IPS DF 19.7 (cell line): ENCODE measurements around the gene PPP1R26.

Experiments used
- DNase-seq: peaks from one replicate; pipeline ENCODE4 v3.0.0-alpha.2; 2013; ENCODE audit warnings: low read depth, low spot score

Gene PPP1R26

DNA sequence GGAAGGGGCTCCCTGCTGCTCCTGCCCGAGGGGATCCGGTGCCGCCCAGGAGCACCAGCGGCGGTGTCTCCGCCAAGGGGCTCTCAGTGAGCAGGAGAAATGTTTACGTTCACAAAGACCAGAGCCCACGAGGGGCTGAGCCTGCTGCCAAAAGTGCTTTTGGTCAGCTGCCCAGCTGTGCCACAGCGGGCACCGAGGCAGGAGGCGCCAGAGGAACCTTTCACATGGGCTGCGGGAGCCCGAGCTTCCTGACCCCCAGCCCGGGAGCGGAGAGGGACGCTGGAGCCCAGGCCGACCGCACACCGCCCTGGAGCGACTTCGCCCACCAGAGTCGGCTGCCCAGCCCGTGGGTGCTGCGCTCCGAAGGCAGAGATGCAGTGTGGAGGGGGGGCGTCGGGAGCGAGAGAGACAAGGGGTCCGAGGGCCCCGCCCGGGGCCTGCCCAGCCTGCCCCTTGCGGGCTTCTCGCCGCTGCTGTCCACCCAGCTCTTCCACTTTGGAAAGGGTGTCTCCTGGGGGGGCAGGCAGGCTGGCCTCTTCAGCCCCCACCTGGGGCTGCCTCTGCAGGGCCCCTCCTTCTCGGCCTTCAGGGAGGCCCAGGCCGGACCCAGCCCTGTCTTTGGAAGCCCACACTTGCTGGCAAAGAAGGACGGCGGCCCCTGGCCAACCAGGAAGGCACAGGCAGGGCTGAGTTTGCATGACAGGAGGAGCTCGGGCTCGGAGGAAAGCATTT is 7.9 kb downstream of the PPP1R26 start:
- no peak for DNase-seq

DNA sequence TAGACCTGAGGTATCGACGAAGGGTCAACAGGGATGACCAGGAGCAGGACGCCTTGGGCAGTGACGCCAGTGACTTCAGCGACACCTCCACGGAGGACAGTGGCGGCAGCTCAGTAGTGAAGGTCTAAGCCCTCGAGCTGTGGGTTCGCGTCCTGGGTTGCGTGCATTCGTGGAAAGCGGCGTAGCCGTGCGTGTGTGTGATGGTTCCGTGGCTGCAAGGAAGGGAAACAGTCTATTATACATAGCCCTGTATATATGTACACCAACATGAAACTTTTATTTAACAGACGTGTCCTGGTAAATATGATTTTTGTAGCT is 8.4 kb downstream of the PPP1R26 start:
- no peak for DNase-seq

DNA sequence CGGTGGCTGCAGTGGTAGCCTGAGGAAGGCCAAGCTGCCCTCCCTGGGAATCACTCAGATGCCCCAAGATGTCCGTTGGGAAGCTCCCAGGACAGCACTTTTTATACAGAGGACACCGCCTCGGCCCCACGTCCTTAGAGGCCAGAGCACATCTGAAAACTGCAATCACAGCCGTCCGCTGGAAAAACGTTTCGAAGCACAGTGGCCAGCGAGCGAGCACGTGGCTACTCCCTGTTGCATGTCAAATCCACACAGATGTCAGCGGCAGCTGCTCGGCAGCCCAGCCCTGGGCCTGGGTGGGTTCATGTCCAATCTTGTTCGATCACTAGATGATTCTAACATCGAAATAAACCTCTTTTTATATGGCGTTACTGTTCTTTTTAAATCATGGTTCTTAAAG is 8.9 kb downstream of the PPP1R26 start:
- DNase-seq, result no peak

- DNase-seq, result no peak
Measured at GRCh38 chr9:135489188-135489906, 9.8 kb downstream of the PPP1R26 start.

GRCh38 chr9:135490166-135490870 is 10.7 kb downstream of the PPP1R26 start:
- no peak for DNase-seq

GRCh38 chr9:135490980-135491464 is 11.4 kb downstream of the PPP1R26 start:
- no peak for DNase-seq

- no peak for DNase-seq
Measured at GRCh38 chr9:135491764-135492163, 12.2 kb downstream of the PPP1R26 start.

DNA sequence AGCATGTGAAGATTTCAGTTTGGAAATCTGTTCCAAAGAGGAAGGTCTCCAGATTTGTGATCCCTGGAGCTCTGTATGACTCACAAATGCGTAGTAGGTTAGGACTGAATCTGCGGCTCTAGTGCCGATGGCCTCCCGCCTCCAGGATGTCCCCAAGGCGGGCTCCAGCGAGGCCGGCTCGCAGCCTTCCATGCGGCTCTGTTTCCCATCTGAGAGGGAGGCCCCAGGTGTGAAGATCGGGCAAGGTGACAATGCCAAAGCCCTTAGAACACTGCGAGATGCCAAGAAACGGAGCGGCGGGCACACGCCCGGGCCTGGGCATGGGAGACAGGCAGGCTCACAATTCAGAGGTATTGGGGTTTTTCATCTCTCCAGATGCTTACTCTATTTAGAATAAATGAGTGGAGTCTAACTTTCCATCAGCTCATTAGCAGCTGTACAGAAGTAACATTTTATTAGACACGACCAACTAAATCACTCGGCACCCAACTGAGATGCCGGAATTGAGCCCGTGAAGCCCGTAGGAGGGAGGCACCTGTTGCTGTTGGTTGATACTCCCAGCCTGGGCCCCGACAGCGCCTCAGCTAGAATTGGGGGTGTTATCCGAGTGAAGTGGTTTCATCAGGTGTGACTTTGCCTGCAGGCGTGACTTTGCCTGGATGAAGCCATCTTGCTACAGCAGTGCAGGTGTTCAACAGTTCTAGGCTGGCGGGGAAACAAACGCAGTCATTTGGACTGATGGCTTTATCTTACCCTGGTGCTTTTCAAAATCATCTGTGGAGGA is 13.5 kb downstream of the PPP1R26 start:
- no peak for DNase-seq

DNA sequence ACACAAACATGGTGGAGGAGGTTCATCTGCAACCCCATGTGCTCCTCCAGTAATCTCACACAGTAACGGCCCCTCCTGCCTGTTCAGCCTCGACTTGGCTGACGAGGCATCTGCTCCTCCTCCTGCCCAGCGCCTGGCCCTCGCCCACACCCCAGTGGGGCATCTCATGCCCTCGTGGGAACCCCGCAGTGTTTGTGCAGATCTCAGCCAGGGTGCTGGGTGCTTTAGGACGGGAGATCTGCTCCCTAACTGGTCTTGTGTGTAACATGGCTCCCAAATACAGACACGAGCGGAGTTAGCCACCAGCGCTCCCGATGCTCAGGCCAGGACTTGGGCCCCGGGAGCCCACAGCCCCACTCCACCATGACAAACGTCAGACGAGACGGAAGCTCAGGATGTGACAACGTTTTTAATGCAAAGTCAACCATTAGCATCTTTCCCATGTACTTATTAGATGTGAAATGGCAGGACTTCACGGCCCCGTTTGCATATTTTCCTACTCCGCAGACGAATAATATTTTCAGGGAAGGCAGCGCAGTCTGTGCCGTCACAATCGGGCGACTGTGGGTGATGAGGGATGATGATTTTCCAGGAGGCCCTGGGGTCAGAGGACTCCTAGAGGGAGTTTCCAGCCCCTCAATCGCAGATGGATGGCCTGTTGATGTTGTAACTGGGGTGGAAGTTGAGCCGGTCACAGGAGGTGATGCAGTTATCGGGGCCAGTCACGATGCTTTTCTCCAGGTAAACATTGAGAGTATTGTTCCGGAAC is 15.4 kb downstream of the PPP1R26 start:
- no peak for DNase-seq

DNA sequence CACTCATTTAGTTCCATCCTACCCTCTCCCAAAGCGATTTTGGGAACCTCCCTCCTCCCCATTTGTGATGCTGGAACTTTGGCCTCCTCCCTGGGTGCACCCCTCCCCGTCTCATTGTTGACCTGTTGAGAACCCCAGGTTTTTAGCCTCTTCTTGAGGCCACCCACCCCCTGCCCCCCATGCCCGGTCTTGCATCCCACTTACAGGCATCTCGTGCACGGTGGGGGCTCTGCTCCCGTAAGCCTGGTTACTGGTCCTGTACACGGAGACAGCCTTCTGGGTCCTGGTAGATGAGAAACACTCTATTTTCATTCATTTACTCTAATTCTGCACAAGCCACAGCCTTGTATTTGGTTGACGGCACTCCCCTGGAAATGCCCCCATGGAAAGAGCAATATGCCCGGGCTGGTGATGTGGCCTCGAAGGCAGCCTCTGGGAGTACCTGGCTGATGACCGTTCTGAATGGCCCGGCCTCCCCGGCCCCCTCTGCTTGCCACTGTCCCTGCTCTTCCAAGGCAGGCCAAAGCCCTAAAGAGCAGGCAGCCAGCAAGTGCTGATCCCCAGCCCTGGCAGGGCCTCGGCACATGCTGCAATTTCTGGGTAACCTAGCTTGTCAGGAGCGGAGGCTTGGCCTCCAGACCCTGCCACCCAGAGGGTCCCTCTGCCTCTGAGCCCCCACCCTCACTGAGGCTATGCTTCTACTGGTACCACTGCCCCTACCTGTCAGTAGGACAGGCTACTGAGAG is 19.0 kb downstream of the PPP1R26 start:
- DNase-seq, result no peak

DNA sequence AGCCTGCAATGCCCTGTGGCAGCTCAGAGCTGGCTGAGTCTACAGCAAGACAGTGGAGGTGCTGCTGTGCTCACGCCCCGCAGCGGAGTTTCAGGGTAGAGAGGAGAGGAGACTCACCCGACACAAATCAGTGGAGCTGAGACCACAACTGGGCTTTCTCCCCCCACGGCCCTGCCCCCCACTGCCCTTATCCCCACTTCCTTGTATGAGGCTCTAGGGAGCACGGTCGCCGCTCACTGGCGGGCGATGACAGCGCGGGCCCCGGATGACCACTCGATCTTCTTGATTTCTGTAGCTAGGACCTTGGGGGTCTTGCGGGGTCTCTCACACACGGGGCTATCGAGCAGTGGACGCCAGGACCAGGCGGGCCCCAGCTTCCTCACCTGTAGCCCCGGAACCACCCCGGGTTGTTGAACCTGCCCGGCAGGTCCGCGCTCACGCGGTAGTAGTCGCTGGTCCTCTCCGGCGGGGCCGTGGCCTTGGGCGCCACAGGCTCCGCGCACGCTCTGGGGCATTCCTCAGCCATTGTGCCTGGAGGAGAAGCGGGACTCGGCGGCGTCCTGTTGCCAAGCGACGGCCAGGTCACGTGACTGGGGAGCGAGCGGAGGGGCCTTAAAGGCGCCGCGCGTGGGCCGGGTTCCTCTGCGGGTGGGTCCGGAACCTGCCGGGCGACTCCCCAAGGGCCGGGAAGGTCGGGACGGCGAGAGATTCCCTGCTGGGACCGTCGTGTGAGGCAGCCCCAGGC is 19.9 kb downstream of the PPP1R26 start:
- DNase-seq, result no peak

DNA sequence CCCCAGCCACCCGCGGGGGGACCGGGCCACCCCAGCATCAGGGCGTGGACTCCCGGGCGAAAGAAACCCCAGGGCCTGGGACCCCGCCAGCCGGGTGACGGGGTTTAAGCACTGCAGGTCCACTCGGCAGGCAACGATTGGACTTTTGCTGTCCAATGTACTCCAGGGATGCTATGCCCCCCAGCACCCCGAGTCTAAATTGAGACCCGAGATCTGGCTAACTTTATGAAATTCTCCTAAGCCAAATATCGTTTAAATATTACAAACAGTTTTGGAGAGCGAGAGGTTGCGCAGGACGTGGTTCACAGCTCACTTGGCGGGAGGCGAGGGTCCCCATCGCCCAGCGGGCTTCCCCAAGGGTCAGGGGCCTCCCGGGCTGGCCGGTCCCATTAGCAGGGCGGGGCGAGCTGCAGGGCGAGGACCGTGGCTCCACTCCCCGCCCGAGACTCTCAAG is 20.5 kb downstream of the PPP1R26 start:
- no peak for DNase-seq

- no peak for DNase-seq
Measured at GRCh38 chr9:135500525-135501260, 21.1 kb downstream of the PPP1R26 start, which contains the start of gene MRPS2. Gene MRPS2 (plus strand): TSS chr9:135500682. CDS start chr9:135500711, 29 bp downstream.

DNA sequence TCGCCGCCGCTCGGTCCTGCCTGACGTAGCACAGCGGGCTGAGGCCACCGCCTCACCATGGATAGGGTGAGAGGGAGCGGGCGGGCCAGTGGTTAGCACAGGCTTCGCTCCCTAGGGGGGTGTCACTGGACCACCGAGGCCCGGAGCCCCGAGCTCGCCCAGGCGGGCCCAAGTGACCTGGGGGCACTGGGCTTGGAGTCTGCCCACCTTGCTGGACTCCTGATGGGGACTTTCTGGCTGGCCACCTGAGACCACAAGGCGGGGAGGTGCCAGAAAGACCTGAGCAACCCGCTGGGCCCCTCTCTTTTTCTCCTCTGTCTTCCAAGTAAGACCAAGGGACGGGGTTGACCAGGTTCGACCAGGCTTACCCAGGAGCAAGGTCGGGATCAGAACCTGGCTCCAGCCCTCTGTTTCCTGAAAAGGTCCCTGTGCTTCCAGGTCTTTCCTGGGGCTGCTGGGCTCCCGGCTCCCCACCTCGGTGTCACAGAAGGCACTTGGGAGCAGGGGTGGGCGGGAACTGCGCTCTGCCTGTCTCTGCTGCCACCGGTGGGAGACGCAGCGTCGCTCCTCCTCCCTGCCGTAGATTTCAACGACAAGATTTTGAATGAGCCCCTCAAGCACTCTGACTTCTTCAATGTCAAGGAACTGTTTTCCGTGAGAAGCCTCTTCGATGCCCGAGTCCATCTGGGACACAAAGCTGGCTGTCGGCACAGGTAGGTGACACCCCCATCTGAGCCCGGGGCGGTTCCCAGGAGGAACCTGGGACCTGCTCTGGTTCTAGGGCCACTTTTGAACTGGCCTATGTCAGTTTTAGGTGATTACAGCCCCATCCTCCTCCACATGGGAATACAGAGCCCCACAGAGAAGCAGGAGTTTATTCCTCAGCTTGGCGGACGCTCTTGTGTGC is 21.9 kb downstream of the PPP1R26 start:
- DNase-seq, result no peak

- DNase-seq, result no peak
Measured at GRCh38 chr9:135502168-135502872, 22.7 kb downstream of the PPP1R26 start.

DNA sequence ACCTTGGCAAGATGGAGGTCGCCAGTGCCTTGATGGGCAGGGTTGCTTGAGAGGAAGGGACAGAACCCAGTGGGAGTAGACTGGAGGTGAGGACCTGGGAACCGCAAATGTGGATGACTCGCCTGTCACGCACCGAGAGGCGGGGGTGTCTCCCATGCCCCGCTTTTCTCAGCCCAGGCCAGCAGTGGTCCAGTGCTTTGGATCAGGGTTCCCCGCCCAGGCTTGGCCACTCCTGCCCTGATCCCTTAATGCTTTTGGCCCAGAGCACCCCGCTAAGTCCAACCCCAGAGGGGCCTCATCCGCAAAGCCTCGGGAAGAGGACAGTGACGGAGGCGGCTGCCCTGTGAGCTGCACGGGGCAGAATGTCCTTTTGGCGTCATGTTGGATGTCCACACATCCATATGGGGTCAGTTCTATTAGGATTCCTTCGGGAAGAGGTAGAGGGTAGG is 23.3 kb downstream of the PPP1R26 start:
- no peak for DNase-seq
